ENCODE data around the gene IRAK4. TPM values are rescaled to one million over a fixed set of nuclear protein-coding genes. Genes with fewer than 3 reads are reported as not detected.

The IRAK4 gene
- total RNA-seq, 1 donor from 2014 or later: 5.4 TPM

DNA sequence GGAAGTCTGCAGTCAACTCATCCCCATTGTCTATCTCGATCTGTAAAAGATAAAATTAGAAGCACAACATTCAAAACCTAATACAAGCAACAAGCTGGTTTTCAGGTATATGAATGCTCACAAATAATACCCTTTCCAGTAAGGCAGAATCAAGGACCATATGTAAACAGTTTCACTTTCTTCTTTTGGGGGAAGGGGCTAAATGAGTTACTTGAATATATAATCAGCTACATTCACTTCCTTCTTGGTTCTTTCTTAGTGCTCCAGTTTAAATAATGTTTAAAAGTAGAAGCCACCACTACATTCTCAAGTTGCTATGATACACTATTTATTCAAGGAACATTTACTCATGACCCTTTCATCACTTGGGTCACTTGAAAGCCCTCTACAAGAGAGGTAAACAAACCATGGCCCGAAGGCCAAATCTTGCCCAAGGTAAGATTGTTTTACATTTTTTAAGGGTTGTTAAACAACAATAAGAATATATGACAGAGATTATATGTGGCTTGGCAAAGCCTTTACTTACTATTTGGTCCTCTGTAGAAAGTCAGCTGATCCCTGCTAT, 37.0 kb downstream of the IRAK4 start:
- Mint-ChIP-seq H3K4me3 (no peak overlapping the region), H3K4me1 (no peaks in the 10 kb centered on the region), H3K36me3 (ENCODE audit: low read depth) (peaks cover 16% of the 10 kb centered on the region), H3K27me3 (ENCODE audit: low read depth) (no peaks in the 10 kb centered on the region), H3K27ac (ENCODE audit: unreplicated experiment) (no peak overlapping the region), H3K9me3 (no peaks in the 10 kb centered on the region)
- TF ChIP-seq, protein P1, sequence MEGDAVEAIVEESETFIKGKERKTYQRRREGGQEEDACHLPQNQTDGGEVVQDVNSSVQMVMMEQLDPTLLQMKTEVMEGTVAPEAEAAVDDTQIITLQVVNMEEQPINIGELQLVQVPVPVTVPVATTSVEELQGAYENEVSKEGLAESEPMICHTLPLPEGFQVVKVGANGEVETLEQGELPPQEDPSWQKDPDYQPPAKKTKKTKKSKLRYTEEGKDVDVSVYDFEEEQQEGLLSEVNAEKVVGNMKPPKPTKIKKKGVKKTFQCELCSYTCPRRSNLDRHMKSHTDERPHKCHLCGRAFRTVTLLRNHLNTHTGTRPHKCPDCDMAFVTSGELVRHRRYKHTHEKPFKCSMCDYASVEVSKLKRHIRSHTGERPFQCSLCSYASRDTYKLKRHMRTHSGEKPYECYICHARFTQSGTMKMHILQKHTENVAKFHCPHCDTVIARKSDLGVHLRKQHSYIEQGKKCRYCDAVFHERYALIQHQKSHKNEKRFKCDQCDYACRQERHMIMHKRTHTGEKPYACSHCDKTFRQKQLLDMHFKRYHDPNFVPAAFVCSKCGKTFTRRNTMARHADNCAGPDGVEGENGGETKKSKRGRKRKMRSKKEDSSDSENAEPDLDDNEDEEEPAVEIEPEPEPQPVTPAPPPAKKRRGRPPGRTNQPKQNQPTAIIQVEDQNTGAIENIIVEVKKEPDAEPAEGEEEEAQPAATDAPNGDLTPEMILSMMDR (conservative IDR thresholded peaks at IDR 0.05): no peak
- DNase-seq (ENCODE audit: low read depth, low spot score): no peak

- TF ChIP-seq, protein P1 (conservative IDR thresholded peaks at IDR 0.05): no peak
- H3K4me3 Mint-ChIP-seq: no peak overlapping the region
- no peaks in the 10 kb centered on the region for H3K27me3 Mint-ChIP-seq (ENCODE audit: low read depth)
- H3K27ac Mint-ChIP-seq (ENCODE audit: unreplicated experiment): no peak overlapping the region
- DNase-seq (ENCODE audit: low read depth, low spot score): no peak
- peaks cover 14% of the 10 kb centered on the region for H3K36me3 Mint-ChIP-seq (ENCODE audit: low read depth)
- H3K4me1 Mint-ChIP-seq: no peaks in the 10 kb centered on the region
- H3K9me3 Mint-ChIP-seq: no peaks in the 10 kb centered on the region
Measured at GRCh38 chr12:43797561-43798217, 38.9 kb downstream of the IRAK4 start.

GRCh38 chr12:43805149-43805859, 46.6 kb downstream of the IRAK4 start:
- Mint-ChIP-seq H3K9me3 (no peaks in the 10 kb centered on the region), H3K27ac (ENCODE audit: unreplicated experiment) (peak overlapping the region; percentile 96), H3K4me3 (peak overlapping the region; percentile 97), H3K27me3 (ENCODE audit: low read depth) (no peaks in the 10 kb centered on the region), H3K4me1 (peaks cover 29% of the 10 kb centered on the region), H3K36me3 (ENCODE audit: low read depth) (peaks cover 5% of the 10 kb centered on the region)
- TF ChIP-seq, protein P1 (conservative IDR thresholded peaks at IDR 0.05): no peak
- DNase-seq (ENCODE audit: low read depth, low spot score): no peak

GRCh38 chr12:43805860-43806736, 47.3 kb downstream of the IRAK4 start, which contains the start of gene TWF1:
TWF1 (minus strand) TSS chr12:43806317; CDS start chr12:43806245, 72 bp downstream.
- peaks cover 4% of the 10 kb centered on the region for H3K36me3 Mint-ChIP-seq (ENCODE audit: low read depth)
- H3K4me3 Mint-ChIP-seq: peak within 1 kb of the TSS; percentile 98
- H3K27ac Mint-ChIP-seq (ENCODE audit: unreplicated experiment): peak within 1 kb of the TSS; percentile 100
- H3K27me3 Mint-ChIP-seq (ENCODE audit: low read depth): peaks cover 2% of the 10 kb centered on the region
- no peaks in the 10 kb centered on the region for H3K9me3 Mint-ChIP-seq
- TF ChIP-seq, protein P1 (conservative IDR thresholded peaks at IDR 0.05): peak; percentile 51
- peak; percentile 80 for DNase-seq (ENCODE audit: low read depth, low spot score)
- H3K4me1 Mint-ChIP-seq: peaks cover 29% of the 10 kb centered on the region

DNA sequence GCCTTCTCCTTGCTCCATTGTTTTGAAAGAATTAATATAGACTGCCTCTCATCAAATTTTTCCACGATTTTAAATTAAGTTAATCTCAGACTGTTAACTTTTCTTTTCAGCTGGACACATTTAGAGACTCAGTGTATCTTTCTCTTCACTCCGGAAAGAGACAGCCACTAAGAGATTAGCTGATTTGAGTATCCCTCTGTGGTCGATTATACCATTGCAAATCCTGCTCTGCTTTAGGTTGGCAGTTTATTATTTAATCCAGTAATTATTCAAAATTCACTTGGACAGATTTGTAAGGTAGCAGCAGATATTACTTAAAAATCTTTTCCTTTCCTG, 48.0 kb downstream of the IRAK4 start:
- peaks cover 29% of the 10 kb centered on the region for H3K4me1 Mint-ChIP-seq
- DNase-seq (ENCODE audit: low read depth, low spot score): no peak
- H3K27ac Mint-ChIP-seq (ENCODE audit: unreplicated experiment): peak overlapping the region; percentile 100

More for the DNA sequence above, 48.0 kb downstream of the IRAK4 start:
- Mint-ChIP-seq H3K27me3 (ENCODE audit: low read depth) (peaks cover 4% of the 10 kb centered on the region), H3K9me3 (no peaks in the 10 kb centered on the region), H3K4me3 (peak overlapping the region; percentile 98), H3K36me3 (ENCODE audit: low read depth) (peaks cover 3% of the 10 kb centered on the region)
- TF ChIP-seq, protein P1 (conservative IDR thresholded peaks at IDR 0.05): no peak

Measured in neural crest cell (in vitro differentiated cells).